Breast epithelium (tissue), 4 donors: ENCODE measurements around the gene LEMD1. TPM values are rescaled to one million over a fixed set of nuclear protein-coding genes. Genes with fewer than 3 reads are reported as not detected.
"Not testable (repeated sequence)": the region's sequence is repeated elsewhere in the genome, so short reads cannot be mapped to it uniquely, and the experiment has no call there.

Source experiments
- DNase-seq, 2 donors: peaks; one replicate each; pipeline ENCODE4 v3.0.0-alpha.2; 2019; ENCODE audit warnings: low spot score in 2 of 2
- H3K27ac ChIP-seq, 2 donors: fragments of 200-600 bp; sonication (generic) in 1 of 2; one replicate each; pipeline ENCODE4 v1.5.1; 2016 to 2019; ENCODE audit warnings: mild to moderate bottlenecking in 1 of 2
- H3K27me3 ChIP-seq, 2 donors: fragments of 200-600 bp; sonication (generic) in 1 of 2; one replicate each; pipeline versions ENCODE4 v1.5.1 to v1.6.0; 2017 to 2019; ENCODE audit warnings: control low read depth in 1 of 2, mild to moderate bottlenecking in 1 of 2
- H3K36me3 ChIP-seq: fragments of 200-600 bp; one replicate; pipeline ENCODE4 v1.5.1; 2019
- H3K4me1 ChIP-seq, 2 donors: fragments of 200-600 bp; sonication (generic); one replicate each; pipeline ENCODE4 v1.5.1; 2016 to 2019; ENCODE audit warnings: control low read depth in 1 of 2
- H3K4me3 ChIP-seq, 3 donors: fragments of 200-600 bp; sonication (generic); 1 replicate in 2 of 3; 2 replicates in 1 of 3; pipeline ENCODE4 v1.5.1; 2016 to 2019; ENCODE audit warnings: mild to moderate bottlenecking in 3 of 3, moderate library complexity in 2 of 3
- H3K9me3 ChIP-seq, 2 donors: fragments of 200-600 bp; sonication (generic) in 1 of 2; one replicate each; pipeline ENCODE4 v1.5.1; 2016 to 2019; ENCODE audit warnings: control low read depth in 1 of 2
- CTCF ChIP-seq, 3 donors: fragments of 450-650 bp; IDR thresholded peaks; one replicate each; pipeline ENCODE4 v1.5.1; 2016 to 2017; ENCODE audit warnings: antibody characterized with exemption in 3 of 3, mild to moderate bottlenecking in 3 of 3, moderate library complexity in 3 of 3
- POLR2A ChIP-seq: fragments of 450-650 bp; IDR thresholded peaks from one replicate; pipeline ENCODE4 v1.6.1; 2016; ENCODE audit warnings: antibody characterized with exemption, mild to moderate bottlenecking, moderate library complexity
- POLR2AphosphoS5 ChIP-seq, 3 donors: sonication (generic); formaldehyde crosslinking; IDR thresholded peaks; one replicate each; pipeline ENCODE4 v1.6.1; 2017; ENCODE audit warnings: antibody characterized with exemption in 3 of 3
- intact Hi-C: fragments of 100-400 bp; cut with DNase I; formaldehyde crosslinking; loops from one replicate; pipeline ENCODE4 v1.15.1; 2023; ENCODE audit warnings: low total_unique reads
- total RNA-seq, 3 donors: library from RNA; depleted of rRNA; stranded (reverse); fragments of >200 nt; gene quantifications; one replicate each; pipeline ENCODE4 v1.1.0, GENCODE V29; 2016

Gene LEMD1
- total RNA-seq, 3 donors from 2014 or later = 6.1 TPM; not detected in 2

DNA sequence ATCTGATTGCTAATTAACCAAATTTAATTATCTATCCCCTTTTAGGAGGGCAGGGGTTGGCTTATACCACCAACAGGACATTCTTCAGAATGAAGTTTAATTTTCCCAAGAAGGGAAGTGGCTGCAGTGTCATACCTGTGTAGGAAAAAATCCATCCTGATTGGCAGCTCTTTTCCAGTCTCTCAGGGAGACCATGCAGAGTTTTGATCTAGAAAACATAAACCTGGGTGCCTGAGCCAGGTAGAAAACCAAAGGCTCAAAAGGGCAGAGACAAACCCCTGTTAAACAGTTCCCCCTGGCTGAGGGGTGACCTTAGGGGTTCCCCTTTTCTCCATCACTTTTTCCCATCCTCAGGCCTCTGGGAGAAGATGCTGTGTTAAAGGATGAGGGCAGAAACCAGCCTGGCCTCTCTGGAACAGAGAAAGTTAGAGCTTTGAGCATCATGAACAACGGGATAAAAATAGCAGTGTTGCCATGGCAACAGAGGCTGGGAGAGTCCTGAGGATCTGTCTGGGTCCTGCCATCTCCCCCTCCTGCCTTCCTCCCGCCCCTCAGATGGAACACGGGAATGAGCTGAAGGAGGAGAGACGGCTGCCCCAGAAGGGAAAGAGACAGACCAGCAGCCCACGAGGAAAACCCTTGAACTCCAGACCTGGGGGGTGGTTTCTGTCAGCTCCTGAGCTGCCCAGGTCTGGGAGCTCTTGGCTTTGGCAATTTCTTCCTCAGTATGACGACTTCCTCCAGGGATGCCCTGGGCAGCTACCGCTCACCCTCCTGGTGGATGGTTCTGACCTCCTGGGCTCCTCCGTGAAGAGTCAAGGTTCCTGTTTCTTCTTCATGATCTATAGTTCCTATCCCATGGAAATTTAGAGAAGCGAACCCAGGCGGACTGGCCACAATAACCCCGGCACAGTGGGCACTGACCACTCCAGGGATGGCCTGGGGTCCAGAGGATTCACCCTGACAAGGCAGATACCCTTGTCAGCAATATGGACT is 14.0 kb upstream of the LEMD1 start:
- no peak overlapping the region for H3K4me3 ChIP-seq
- intact Hi-C loops = no loop called here
- TF ChIP-seq POLR2A (no peak), POLR2AphosphoS5 (IDR thresholded peaks at IDR 0.05) (no peak), CTCF (IDR thresholded peaks at IDR 0.05) (no peak)
- H3K9me3 ChIP-seq = no peaks in the 10 kb centered on the region
- no peaks in the 10 kb centered on the region for H3K27me3 ChIP-seq
- peaks cover 0 to 9% of the 10 kb centered on the region in 2 donors for H3K4me1 ChIP-seq
- DNase-seq = no peak
- H3K27ac ChIP-seq = no peak overlapping the region
- H3K36me3 ChIP-seq = no peaks in the 10 kb centered on the region

DNA sequence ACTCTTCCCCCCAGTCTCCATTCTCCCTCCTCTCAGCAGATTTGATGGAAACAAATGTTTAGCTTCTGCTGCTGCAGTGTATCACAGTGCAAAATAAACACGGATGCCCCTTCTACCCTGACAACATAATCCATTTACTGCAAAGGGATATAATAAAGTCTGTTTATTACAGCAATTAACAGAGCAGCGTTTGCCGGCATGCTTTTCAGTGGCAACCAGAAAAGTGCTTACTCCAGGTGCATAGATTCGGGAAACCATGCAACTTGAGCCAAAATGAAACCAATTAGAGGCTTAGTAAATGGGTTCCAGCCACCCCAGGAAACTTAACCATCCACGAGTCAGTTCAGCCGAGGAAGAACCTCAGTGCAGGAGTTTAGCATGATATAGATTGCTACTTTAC is 12.9 kb upstream of the LEMD1 start:
- no peak overlapping the region for H3K27ac ChIP-seq
- intact Hi-C loops = no loop called here
- no peak for DNase-seq
- TF ChIP-seq POLR2A (no peak), POLR2AphosphoS5 (IDR thresholded peaks at IDR 0.05) (no peak), CTCF (IDR thresholded peaks at IDR 0.05) (no peak)
- H3K4me3 ChIP-seq = no peak overlapping the region
- no peaks in the 10 kb centered on the region for H3K36me3 ChIP-seq
- no peaks in the 10 kb centered on the region for H3K9me3 ChIP-seq
- H3K27me3 ChIP-seq = no peaks in the 10 kb centered on the region
- peaks cover 0 to 9% of the 10 kb centered on the region in 2 donors for H3K4me1 ChIP-seq

GRCh38 chr1:205432692-205433091 is 10.8 kb upstream of the LEMD1 start:
- DNase-seq, intact Hi-C loops: not testable (repeated sequence)

DNA sequence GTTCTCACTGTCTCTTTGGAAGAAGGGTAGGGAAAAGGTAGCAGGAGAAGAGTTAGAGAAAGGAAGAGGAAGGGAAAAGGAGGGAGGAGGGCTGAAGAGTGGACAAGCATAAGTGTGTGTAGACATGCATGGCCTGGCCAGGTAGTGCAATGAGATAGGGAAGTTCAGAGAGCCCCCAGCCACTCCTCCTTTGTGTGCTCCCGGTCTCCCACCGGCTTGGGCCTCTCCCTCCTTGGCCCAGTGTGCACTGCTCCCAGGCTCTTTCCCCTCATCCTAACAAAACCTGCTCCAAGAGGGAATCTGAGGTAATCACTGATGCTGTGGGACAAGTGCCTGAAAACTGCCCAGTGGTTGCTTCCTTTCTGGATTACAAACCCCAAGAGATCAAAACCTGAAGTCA is 10.3 kb upstream of the LEMD1 start:
- TF ChIP-seq CTCF (IDR thresholded peaks at IDR 0.05) (no peak), POLR2A (no peak), POLR2AphosphoS5 (IDR thresholded peaks at IDR 0.05) (no peak)
- no peak for DNase-seq
- H3K36me3 ChIP-seq = no peaks in the 10 kb centered on the region
- no peaks in the 10 kb centered on the region for H3K27me3 ChIP-seq
- no peak overlapping the region for H3K4me3 ChIP-seq
- H3K27ac ChIP-seq = no peak overlapping the region
- H3K4me1 ChIP-seq = no peaks in the 10 kb centered on the region
- H3K9me3 ChIP-seq = no peaks in the 10 kb centered on the region
- intact Hi-C loops = no loop called here

More at GRCh38 chr1:205432692-205433091, 10.8 kb upstream of the LEMD1 start:
- H3K4me3 ChIP-seq, H3K9me3 ChIP-seq, H3K27ac ChIP-seq, H3K36me3 ChIP-seq, H3K27me3 ChIP-seq, H3K4me1 ChIP-seq: not testable (repeated sequence)

- Histone ChIP-seq H3K9me3 (no peaks in the 10 kb centered on the region), H3K27ac (peak overlapping the region in 1 of 2 donors; percentile 48), H3K27me3 (no peaks in the 10 kb centered on the region), H3K4me3 (peak overlapping the region; percentile 36 to 79 (median 55)), H3K36me3 (no peaks in the 10 kb centered on the region), H3K4me1 (no peaks in the 10 kb centered on the region)
- intact Hi-C loops = no loop called here
- no peak for DNase-seq
- TF ChIP-seq CTCF (IDR thresholded peaks at IDR 0.05) (peak; percentile 35 to 77 (median 38)), POLR2A (no peak), POLR2AphosphoS5 (IDR thresholded peaks at IDR 0.05) (no peak)
Observed at GRCh38 chr1:205430696-205431305, 8.9 kb upstream of the LEMD1 start.
